NB4 (cell line): ENCODE measurements around the gene ABCA4.

Experiments
- CTCF ChIP-seq: IDR thresholded peaks from one replicate; pipeline ENCODE4 v1.5.1; 2012; ENCODE audit warnings: low read depth, low read length
- MYC ChIP-seq: IDR thresholded peaks from 2 replicates; pipeline ENCODE4 v1.6.1; 2011; ENCODE audit warnings: low read depth, low read length
- POLR2A ChIP-seq: IDR thresholded peaks from 2 replicates; pipeline ENCODE4 v1.6.1; 2011; ENCODE audit warnings: mild to moderate bottlenecking; ENCODE audit not compliant: insufficient read length; ENCODE audit errors: extremely low read depth
- TF ChIP-seq, protein P1 (sequence below): IDR thresholded peaks from 2 replicates; pipeline ENCODE4 v1.6.1; 2011; ENCODE audit warnings: low read depth, low read length

GRCh38 chr1:93967306-93967705 lies 153.6 kb downstream of the ABCA4 start:
- no peak for TF ChIP-seq CTCF
- TF ChIP-seq, protein P1, sequence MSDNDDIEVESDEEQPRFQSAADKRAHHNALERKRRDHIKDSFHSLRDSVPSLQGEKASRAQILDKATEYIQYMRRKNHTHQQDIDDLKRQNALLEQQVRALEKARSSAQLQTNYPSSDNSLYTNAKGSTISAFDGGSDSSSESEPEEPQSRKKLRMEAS = no peak
- no peak for TF ChIP-seq POLR2A
- TF ChIP-seq MYC = no peak
